ENCODE measurements around the gene ZC3H18.

Gene ZC3H18

GRCh38 chr16:88581033-88581432 lies 10.8 kb downstream of the ZC3H18 start:
- no peak for DNase-seq (ENCODE audit: low read depth)

DNA sequence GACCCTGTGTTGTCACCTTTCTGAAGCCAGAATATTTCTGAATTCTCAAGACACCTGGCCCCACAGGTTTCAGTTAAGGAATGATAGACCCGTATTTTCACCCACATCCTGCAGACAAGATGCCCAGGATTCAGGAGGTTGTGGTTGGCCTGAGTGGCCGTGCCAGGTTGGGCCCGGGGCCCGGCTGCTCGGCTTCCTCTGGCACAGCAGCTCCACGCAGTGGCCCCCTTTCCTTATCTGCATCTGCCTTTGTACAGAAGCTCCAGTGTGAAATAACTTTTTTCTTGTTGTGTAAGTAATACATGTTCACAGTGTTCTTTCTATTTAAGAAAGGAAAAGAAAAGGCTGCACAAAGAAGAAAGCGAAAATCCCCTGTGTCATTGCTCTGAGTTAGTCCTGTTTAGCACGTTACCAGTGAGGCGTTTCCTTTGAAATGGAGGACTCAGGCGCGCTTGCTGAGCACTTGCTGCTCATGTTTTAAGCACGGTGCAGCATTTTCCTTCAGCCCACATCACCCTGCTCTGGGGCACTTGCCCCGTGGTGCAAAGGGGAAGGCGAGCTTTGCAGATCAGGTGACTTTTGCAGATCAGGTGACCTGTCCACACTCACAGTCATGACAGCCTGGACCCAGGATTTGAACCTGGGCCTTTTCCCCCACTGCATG lies 12.8 kb downstream of the ZC3H18 start:
- DNase-seq (ENCODE audit: low read depth): no peak

DNA sequence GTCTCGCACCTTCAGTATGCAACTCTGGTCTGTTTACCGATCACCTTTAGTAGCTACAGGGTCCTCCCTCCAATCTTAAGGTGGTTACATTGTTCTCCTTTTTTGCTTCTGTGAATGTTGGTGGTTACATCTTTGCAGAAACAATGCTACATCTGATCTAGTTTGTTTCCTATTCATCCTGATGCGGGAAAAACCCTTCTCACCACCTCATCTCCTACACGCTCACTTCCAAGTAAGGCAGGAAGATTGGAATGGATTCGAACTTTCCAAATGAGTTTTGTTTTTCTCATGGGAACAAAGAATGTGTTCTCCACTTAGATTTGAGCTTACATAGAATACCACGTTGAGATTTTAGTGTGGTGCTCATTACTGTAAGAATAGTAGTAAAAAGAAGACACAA lies 14.5 kb downstream of the ZC3H18 start:
- DNase-seq (ENCODE audit: low read depth): no peak

DNA sequence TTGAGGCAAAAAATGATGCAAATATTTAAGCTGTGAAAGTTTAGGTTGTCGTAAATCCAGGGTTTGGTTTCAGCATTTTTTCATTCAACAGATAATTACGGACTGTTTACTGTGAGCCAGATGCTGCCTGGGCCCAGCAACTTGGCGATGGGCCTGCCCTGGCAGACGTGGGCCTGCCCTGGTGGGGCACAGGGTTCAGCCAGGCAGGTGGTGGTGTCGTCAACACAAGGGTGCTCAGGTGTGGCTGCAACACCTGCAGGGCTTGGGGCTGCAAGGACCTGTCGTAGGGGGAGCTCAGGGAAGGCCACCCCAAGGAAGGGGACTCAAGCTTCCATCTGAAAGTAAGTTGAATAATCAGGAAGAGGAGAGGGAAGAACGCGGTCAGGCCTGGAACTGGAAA lies 15.1 kb downstream of the ZC3H18 start:
- DNase-seq (ENCODE audit: low read depth): no peak

- no peak for DNase-seq (ENCODE audit: low read depth)
Observed at GRCh38 chr16:88585927-88586581, 15.9 kb downstream of the ZC3H18 start.

- no peak for DNase-seq (ENCODE audit: low read depth)
Observed at GRCh38 chr16:88588148-88588547, 17.9 kb downstream of the ZC3H18 start.

DNA sequence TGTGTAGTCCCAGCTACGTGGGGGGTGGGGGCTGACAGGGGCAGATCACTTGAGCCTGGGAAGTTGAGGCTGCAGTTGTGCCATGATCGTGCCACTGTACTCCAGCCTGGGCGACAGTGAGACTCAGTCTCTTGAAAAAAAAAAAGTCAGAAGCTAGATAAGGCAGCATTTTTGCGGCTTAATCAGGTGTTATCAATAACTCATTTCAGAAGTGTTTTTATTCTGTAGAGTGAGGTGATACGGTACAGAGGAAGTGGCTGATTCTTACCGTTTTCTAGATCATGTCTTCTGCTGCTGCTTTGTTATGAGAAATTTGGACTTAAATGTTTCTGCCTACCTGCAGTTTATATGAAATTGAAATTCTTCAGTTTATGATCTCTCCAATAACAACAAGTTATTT lies 18.6 kb downstream of the ZC3H18 start:
- DNase-seq (ENCODE audit: low read depth): no peak

GRCh38 chr16:88589441-88589840 lies 19.2 kb downstream of the ZC3H18 start:
- DNase-seq (ENCODE audit: low read depth): no peak

DNA sequence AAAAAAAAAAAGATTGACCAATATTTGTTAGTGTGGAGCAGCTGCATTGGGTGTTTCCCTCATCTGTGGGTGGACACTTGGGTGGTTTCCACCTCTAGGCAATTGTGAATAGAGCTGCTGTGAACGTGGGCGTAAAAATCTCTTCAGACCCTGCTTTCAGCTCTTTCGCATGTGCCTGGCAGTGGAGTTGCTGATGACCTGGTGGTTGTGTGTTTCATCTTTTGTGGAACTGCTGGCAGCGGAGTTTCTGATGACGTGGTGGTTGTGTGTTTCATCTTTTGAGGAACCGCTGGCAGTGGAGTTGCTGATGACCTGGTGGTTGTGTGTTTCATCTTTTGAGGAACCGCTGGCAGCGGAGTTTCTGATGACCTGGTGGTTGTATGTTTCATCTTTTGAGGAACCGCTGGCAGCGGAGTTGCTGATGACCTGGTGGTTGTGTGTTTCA lies 21.4 kb downstream of the ZC3H18 start:
- peak; percentile 21 for DNase-seq (ENCODE audit: low read depth)

DNA sequence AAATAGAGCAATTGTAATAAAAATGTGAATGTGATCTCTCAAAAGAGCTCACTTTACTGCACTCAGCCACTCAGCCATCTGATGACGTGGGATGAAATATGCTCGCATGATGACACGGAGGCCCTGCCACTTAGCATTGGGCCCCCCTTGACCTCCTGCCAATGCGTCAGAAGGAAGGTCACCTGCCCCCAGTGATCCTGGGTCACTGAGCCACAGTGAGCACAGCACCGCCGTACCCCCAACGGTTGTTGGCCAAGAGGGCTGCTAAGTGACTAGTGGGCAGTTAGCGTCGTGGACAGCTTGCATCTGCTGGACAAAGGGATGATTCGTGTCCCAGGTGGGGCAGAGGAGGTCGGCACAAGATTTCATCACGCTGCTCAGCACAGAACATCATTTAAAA lies 22.9 kb downstream of the ZC3H18 start:
- DNase-seq (ENCODE audit: low read depth): no peak

GRCh38 chr16:88593489-88593888 lies 23.3 kb downstream of the ZC3H18 start:
- no peak for DNase-seq (ENCODE audit: low read depth)

- DNase-seq (ENCODE audit: low read depth): no peak
Observed at GRCh38 chr16:88593910-88594309, 23.7 kb downstream of the ZC3H18 start.

- no peak for DNase-seq (ENCODE audit: low read depth)
Observed at GRCh38 chr16:88595101-88595500, 24.9 kb downstream of the ZC3H18 start.

- no peak for DNase-seq (ENCODE audit: low read depth)
Observed at GRCh38 chr16:88595921-88596320, 25.7 kb downstream of the ZC3H18 start.

DNA sequence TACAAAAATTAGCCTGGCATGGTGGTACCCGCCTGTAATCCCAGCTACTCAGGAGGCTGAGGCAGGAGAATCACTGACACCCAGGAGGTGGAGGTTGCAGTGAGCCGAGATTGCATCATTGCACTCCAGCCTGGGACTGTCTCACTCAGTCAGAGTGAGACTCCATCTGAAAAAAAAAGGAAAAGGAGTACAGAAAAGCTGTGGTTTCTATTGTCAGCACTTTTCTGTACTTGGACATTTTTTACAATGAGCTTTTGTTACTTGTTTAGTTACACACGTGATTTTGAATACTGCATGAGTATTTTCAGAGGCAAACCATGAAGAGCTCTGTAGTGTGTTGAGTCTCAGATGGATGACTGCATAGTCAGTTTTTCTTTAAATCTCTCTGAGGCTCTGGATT lies 26.3 kb downstream of the ZC3H18 start:
- no peak for DNase-seq (ENCODE audit: low read depth)

GRCh38 chr16:88597856-88598491 lies 27.8 kb downstream of the ZC3H18 start:
- no peak for DNase-seq (ENCODE audit: low read depth)

DNA sequence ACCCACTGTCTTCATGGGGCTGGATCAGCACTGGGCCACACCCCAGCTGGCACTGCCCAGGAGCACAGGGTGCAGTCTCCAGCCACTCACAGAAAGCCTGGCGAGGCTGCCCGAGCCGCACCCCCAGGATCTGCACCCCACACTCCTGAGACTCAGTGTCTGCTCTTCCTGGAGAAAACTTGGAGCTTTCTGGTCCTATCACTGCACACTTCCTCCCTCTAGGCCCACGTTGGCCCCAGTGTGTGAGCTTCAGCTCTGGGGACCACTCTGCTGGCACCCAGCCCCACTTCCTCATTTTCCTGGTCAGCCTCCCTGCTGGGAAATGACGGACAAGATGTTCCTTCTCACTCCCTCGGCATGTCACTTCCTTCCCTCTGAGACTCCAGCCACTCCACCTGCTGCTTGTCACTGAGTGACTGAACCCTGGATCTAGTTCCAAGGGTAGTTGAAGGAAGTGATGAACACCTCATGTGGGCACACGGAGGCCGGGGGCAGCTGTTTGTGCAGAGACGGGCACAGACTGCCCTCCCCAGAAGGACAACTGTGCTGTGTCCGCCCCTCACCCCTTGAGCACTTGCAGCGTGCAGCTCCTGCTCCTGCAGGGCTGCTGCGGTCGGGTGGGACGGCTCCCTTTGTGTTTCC lies 29.0 kb downstream of the ZC3H18 start:
- DNase-seq (ENCODE audit: low read depth): no peak

DNA sequence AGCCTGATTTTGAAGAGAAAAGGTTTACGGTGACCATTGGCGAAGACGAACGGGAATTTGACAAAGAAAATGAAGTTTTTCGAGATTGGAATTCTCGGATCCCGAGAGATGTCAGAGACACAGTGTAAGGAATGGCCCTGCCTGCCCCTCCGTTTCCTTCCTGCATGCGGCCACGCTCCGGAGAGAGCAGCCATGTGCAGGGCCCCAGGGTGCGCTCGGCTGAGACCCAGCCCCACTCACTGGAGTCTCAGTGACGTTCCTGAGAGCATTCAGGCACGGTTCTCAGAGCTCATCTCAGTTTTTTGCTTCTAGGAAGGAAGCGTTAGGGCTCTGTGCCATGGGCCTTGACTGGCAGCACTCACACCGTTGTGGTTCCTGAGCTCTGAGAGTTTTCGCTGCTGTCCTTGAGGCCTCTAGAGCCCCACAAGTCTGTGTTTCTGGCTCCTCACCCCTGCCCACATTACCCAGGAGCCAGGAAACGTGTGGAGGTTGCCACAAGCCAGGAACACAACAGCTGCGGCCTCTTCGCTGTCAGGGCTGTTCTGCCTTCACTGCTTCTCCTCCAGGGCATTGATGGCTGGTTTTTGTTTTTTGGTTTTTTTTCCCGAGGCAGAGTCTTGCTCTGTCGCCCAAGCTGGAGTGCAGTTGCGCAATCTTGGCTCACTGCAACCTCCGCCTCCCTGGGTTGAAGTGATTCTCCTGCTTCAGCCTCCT lies 29.8 kb downstream of the ZC3H18 start:
- DNase-seq (ENCODE audit: low read depth): no peak

DNA sequence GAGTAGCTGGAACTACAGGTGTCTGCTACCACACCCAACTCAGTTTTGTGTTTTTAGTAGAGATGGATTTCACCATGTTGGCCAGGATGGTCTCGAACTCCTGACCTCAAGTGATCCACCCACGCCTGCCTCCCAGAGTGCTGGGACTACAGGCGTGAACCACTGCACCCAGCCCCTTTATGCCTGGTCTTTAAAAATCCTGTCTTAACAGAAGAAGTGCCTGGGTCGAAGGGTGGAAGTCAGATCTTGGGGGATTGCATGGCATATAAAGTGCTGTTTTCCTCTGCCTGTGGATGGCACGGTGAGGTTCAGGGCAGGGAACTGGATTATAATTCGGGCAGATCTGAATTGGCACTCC lies 30.3 kb downstream of the ZC3H18 start:
- no peak for DNase-seq (ENCODE audit: low read depth)

DNA sequence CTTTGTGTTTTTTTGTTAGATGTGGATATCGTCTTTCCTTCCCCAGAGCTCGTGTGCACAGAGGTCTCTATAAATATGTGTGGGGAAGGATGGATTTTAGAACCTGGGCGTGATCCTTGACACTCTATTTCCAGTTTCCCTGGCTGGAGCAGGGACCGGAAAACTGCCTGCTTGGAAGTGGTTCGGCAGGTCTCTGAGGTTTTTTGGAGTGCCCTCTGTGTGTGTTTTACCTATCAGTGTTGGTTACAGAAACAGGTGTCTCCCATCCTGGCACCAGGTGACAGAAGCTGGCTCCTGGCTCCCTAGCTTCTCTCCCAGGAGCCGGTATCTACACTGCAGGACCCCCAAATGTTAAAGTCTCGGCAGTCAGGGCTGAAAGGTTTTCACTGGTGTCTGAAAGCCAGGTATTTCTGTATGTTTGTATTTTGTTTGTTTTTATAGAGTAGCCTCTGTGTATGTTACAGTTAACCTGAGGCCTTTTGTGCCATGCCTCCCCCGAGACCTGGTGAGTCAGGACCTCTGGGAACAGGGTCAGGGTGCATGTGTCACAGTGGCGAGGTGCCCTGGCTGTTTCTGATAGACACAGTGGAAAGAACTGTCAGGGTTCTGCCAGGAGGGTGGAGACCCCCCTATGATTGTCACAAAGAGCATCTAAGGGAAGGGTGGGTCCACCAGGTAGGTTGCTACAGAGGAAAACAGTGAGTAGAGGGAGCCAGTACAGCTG lies 31.3 kb downstream of the ZC3H18 start:
- no peak for DNase-seq (ENCODE audit: low read depth)

GRCh38 chr16:88602091-88602490 lies 31.9 kb downstream of the ZC3H18 start:
- DNase-seq (ENCODE audit: low read depth): no peak
